HG02970 (cell line): ENCODE data around the gene SAA1.
"Not testable (repeated sequence)": the region's sequence is repeated elsewhere in the genome, so short reads cannot be mapped to it uniquely, and the experiment has no call there.

ENCODE experiments used
- ATAC-seq: cut with Tn5 transposase; IDR thresholded peaks from one replicate; pipeline ENCODE4 v1.9.1; 2021; ENCODE audit warnings: mild to moderate bottlenecking, moderate library complexity, moderate number of reproducible peaks; ENCODE audit not compliant: unreplicated experiment, low FRiP score

SAA1 gene

GRCh38 chr11:18265949-18266348 is at the start of gene SAA1:
Gene SAA1, plus strand, starts transcription at chr11:18266264. Its CDS starts 624 bp downstream, at chr11:18266888.
- no peak for ATAC-seq

GRCh38 chr11:18221274-18221876 is 44.7 kb upstream of the SAA1 start:
- no peak for ATAC-seq

DNA sequence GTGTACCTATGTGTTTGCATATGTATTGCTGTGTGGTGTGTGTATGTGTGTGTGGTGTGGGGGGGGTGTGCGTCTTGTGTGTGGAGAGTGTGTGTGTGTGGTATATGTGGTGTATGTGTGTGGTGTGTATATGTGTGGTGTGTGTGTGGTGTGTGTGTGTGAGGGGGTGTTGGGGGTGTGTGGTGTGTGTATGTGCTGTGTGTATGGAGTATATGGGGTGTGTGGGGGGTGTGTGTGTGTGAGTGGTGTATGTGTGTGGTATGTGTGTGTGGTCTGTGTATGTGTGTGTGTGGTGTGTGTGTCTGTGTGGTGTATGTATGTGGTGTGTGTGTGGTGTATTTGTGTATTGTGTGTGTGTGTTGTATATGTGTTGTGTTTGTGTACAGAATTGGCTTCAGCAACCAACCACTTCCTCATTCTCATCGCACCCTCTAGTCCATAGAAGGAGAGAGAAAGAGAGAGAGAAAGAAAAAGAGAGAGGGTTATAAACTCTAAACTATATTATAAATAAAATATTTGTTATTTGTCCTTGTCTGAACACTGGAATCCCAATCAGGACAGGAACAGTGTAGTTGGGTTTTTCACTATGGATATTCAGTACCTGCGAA is 43.1 kb upstream of the SAA1 start:
- no peak for ATAC-seq

DNA sequence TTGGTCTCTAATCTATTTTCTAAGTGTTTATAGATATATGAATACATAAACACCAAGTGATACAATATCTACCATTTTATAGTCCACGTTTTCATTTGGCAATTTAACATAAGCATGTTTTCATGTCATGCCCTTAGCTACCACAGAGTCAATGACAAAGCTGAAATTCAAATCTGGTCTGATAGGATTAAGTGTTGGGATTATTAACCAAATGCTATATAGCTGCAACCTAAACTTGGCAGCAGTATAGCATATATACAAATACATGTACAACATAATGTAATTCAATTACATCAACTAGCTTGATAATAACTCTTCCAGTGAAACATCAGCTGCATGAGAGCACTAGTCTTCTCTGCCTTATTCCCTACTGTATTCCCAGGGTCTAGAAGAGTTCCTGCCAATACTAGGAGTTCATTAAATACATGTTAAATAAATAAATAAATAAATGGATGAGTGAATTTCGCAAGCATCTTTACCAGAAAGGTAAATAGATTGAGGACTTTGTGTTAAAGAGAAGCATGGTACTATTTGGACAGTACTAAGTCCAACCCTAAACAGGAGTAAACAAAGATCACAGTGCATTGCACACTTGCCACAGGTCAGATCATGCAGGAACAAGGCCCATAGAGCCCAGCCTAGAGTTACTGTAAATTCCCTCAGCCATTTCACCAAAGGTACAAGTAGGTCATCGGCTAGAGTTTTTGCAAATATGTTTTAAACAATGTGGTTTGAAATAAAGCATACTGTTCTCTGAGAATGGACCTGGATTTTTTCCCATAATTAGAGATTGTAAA is 42.3 kb upstream of the SAA1 start:
- no peak for ATAC-seq

GRCh38 chr11:18225913-18226312 is 40.2 kb upstream of the SAA1 start:
- ATAC-seq: no peak

DNA sequence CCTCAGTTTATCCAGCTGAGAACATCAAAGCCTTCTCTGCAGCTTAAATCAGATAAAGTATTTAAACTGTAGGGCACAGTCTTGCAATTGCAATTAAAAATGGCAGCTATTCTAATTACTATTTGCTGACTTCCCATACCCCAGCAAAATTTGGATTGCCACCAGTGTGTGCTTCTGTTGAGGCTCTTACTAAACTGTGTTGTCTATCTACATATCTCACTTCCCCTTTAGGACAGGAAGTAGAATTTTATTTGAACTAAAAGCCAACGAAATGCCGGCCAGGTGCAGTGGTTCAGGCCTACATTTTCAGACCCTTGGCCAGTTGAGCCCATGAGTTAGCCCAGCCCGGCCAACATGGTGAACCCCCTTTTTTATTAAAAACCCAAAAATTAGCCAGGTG is 36.6 kb upstream of the SAA1 start:
- ATAC-seq: peak; percentile 90

GRCh38 chr11:18230859-18231258 is 35.2 kb upstream of the SAA1 start:
- no peak for ATAC-seq

- ATAC-seq: no peak
Observed at GRCh38 chr11:18233912-18234311, 32.2 kb upstream of the SAA1 start.

DNA sequence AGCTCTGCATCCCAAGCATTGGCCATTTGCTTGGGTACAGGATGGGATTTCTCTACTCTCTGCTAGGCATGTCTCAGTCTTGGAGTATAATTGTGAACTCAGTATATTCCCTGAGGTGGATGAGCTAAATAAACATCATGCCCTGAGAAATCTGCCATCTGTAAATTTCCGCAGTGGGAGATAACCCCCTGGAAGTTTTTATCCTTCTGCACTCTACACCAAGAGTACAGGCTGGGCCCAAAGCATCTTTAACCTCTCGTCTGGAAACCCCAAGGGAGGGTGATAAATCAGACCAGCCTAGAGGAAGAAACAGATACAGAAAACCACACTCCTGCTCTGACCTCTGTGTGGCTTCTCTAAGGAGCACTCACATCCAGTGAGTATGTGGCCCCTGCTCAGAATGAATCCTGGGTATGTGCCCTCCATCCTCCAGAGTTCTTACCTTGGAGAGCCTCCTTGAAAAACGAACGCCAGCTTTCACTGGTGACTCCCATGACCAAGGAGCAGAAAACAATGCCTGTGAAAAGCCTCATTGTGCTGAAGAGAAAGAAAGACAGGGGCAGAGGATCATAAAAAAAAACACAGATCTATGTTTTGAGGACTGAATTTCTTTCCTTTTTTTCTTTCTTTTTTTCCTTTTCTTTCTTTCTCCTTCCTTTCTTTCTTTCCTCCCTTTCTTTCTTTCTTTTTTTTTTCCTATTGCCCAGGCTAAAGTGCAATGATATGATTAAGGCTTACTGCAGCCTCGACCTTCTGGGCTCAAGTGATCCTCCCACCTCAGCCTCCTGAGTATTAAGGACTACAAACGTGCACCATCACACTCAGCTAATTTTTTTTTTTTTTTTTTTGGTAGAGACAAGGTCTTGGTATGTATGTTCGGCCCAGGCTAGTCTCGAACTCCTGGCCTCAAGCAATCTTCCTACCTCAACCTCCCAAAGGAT is 30.4 kb upstream of the SAA1 start:
- ATAC-seq: no peak

GRCh38 chr11:18236664-18237356 is 29.3 kb upstream of the SAA1 start, which contains the start of gene SAA4:
Gene SAA4, minus strand, starts transcription at chr11:18236802. Its CDS starts 876 bp downstream, at chr11:18235926.
- ATAC-seq: no peak

DNA sequence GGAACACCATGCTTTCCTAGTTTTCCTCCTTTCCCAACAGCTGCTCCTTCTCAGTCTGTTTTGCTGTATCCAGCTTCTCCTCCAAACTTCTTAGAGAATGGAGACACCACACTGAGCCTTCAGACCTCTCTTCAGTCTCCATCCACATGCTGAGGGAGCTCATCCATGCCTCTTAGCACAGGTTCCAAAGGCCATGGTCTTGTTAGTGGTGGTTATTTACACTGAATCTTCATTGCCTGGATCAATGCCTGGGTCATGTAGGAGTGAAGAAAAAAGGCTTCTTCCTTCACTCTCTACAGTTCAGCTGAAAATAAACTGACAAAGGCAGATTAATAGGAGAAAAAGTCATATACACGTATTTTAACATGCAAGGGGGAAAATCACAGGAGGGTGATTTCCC is 26.4 kb upstream of the SAA1 start:
- no peak for ATAC-seq

GRCh38 chr11:18243783-18244362 is 22.2 kb upstream of the SAA1 start:
- ATAC-seq: no peak

DNA sequence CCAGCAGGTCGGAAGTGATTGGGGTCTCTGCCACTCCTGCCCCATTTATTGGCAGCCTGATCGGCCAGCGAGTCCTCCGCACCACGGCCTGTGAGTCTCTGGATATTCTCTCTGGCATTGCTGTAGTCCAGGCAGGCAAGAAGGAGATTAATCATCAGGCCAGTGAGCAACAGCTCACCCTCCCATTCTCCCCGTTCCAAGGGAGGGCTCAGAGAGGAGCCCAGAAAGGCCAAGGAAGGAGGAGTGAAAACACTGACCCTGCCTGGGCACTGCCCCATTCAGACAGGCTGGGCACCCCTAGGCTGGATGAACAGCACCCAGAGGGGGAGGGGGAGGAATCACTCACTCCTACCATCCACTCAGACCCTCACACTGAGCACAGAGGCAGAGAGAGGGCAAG is 20.7 kb upstream of the SAA1 start:
- no peak for ATAC-seq

DNA sequence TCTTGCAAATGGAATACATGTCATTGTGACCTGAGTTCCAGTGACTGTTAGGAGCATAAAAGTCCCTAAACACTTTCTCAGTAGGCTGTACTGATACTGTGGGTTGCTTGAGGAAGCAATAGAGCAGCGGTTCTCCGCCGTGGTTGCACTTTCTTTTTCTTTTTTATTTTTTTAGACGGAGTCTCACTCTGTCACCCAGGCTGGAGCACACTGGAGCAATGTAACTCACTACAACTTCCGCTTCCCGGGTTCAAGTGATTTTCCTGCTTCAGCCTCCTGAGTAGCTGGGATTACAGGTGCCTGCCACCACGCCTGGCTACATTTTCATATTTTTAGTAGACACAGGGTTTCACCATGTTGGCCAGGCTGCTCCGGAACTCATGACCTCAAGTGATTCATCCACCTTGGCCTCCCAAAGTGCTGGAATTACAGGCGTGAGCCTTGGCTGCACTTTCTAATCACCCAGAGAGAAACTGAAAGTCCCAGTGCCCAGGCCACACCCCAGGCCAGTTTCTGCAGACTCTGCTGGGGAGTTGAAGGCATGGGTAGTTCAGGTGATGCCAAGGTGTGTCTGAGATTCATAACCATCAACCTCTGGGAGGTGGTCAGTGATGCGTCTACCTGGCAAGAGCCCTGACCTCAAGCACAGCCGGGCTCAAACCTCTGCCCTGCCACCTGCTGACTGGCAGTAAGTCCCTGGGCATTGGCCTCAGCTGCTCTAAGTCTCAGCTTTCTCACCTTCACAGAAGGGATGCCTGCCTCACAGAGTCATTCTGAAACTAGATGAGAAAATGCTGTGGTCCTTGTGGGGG is 19.5 kb upstream of the SAA1 start:
- peak; percentile 65 for ATAC-seq

DNA sequence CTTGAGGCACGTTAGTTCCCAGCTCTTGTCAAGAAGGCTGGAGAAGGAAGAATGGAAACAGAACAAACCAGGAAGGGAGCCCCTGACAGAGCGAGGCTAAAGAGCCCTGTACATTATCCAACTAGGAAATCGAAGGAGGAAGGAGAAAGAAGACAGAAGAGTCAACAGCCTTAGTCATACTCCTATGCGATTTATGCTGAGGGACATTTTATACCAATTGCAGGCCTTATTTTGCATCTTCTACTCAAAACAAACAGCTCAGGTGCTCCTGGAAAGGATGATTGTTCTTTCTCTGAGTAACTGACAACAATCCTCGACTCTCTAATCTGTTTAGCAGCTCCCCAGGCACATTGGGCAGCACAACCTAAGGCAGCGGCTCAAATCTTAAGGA is 18.9 kb upstream of the SAA1 start:
- not testable (repeated sequence) for ATAC-seq

- no peak for ATAC-seq
Observed at GRCh38 chr11:18248561-18248960, 17.5 kb upstream of the SAA1 start, which contains the start of gene SAA2. Gene SAA2, minus strand, starts transcription at chr11:18248668. Its CDS starts 657 bp downstream, at chr11:18248011.

- no peak for ATAC-seq
Observed at GRCh38 chr11:18253233-18253632, 12.8 kb upstream of the SAA1 start.

GRCh38 chr11:18253778-18254338 is 12.2 kb upstream of the SAA1 start:
- ATAC-seq: no peak
